T-helper 17 cell (primary cell): ENCODE measurements around the gene CACNB4. TPM values are rescaled to one million over a fixed set of nuclear protein-coding genes. Genes with fewer than 3 reads are reported as not detected.

Experiments used
- ATAC-seq: fragments of 150-1000 bp; cut with Tn5 transposase; 2 replicates; pipeline ENCODE4 v1.10.0; 2021; ENCODE audit warnings: mild to moderate bottlenecking, moderate library complexity
- DNase-seq, 3 donors: peaks; one replicate each; pipeline versions ENCODE4 v3.0.0 to v3.0.0-alpha.2; 2020 to 2021
- H3K9me3 ChIP-seq: one replicate; pipeline ENCODE4 v1.7.0; 2013; ENCODE audit warnings: low read length, mild to moderate bottlenecking; ENCODE audit not compliant: control insufficient read depth, poor library complexity, severe bottlenecking
- H3K27ac Mint-ChIP-seq: one replicate; pipeline ENCODE4 v1.8.0; 2022; ENCODE audit warnings: mild to moderate bottlenecking, moderate library complexity, mixed read lengths
- H3K27me3 Mint-ChIP-seq: one replicate; pipeline ENCODE4 v1.8.0; 2022; ENCODE audit warnings: mixed read lengths
- H3K36me3 Mint-ChIP-seq: one replicate; pipeline ENCODE4 v1.8.0; 2022; ENCODE audit warnings: low read depth, mixed read lengths
- H3K4me1 Mint-ChIP-seq: one replicate; pipeline ENCODE4 v1.8.0; 2022; ENCODE audit warnings: mild to moderate bottlenecking, mixed read lengths
- H3K4me3 Mint-ChIP-seq: one replicate; pipeline ENCODE4 v1.8.0; 2022; ENCODE audit warnings: mild to moderate bottlenecking, moderate library complexity, mixed read lengths
- total RNA-seq, 4 donors: library from RNA in 2 of 4; stranded (reverse) in 2 of 4; gene quantifications; one replicate each; pipeline ENCODE4 v1.2.3 and lab custom pipeline; 2022 to 2026

Gene CACNB4
- total RNA-seq, 2 donors from 2014 or later: 0.37 to 0.65 TPM

DNA sequence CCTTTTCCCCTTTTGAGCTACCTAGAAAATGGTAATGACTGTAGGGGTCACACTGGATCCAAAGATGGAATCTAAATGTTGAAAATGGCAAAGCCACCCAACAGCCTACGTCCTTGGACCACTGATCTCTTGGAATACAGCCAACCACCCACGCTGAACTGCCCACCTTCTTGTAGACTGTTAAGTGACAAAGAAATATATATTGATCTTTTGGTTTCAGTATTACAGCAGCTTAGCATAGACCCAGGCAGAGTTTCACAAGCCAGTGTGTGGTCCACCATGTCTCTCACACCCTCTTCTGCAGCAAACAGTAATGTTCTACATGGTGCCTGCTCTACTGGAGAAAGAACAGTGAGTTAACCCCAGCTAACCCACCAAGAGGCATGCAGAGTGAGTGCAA, 20.2 kb downstream of the CACNB4 start:
- no peak for DNase-seq
- H3K27ac Mint-ChIP-seq: no peak overlapping the region
- no peak for ATAC-seq
- peaks cover 4% of the 10 kb centered on the region for H3K36me3 Mint-ChIP-seq
- H3K9me3 ChIP-seq: no peaks in the 10 kb centered on the region
- H3K4me3 Mint-ChIP-seq: no peak overlapping the region
- peaks cover 5% of the 10 kb centered on the region for H3K27me3 Mint-ChIP-seq
- no peaks in the 10 kb centered on the region for H3K4me1 Mint-ChIP-seq

DNA sequence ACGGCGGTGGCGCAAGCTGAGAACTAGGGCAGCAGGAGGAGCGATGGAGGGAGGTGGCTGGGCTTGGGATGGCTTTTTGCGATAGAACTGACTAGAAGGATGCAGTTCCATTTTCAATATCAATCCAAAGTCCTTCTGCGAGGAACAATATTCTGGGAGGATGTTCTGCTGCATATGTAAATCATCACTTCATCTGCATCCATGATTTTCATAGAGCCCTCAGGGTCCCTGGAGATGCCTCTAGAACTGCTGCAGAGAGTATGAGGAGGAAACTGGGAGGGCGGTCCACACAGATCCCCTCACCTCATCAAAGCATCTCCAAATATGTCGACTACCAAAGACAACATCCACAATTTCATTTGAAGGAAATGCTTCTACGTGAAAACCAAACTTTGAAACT, 20.8 kb downstream of the CACNB4 start:
- peaks cover 5% of the 10 kb centered on the region for H3K27me3 Mint-ChIP-seq
- no peaks in the 10 kb centered on the region for H3K9me3 ChIP-seq
- H3K27ac Mint-ChIP-seq: no peak overlapping the region
- peaks cover 4% of the 10 kb centered on the region for H3K36me3 Mint-ChIP-seq
- ATAC-seq (no peak), DNase-seq (no peak)
- H3K4me1 Mint-ChIP-seq: no peaks in the 10 kb centered on the region
- no peak overlapping the region for H3K4me3 Mint-ChIP-seq

DNA sequence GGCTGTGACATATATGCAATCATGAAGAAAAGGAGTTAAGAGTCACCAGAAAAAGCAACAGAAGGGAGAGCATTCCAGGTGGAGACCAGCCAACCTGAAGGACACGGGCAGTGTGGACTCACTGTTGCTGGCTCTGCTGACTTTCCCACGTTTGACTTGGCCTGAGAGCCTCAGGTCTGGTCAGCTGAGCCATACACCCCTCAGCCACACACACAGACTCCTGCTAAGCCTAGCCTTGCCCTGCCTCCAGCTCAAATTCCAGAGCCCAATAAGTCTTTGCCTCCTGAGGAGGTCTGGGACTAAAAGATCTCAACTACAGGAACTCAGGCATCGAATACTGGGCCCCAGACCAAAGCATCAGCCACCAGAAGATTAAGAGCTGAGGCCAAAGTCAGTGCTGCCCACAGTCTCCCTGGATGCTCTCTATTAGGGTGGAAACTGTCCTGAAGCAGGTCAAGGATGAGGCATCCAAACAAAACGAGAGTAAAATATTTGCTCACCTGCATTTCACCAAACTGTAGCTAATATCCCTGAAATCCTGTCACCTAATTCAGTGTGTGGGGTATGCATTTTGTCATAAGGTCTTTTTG, 23.3 kb downstream of the CACNB4 start:
- Mint-ChIP-seq H3K4me1 (no peaks in the 10 kb centered on the region), H3K27me3 (peaks cover 9% of the 10 kb centered on the region), H3K27ac (no peak overlapping the region), H3K36me3 (peaks cover 2% of the 10 kb centered on the region), H3K4me3 (no peak overlapping the region)
- no peaks in the 10 kb centered on the region for H3K9me3 ChIP-seq
- DNase-seq: no peak
- no peak for ATAC-seq

DNA sequence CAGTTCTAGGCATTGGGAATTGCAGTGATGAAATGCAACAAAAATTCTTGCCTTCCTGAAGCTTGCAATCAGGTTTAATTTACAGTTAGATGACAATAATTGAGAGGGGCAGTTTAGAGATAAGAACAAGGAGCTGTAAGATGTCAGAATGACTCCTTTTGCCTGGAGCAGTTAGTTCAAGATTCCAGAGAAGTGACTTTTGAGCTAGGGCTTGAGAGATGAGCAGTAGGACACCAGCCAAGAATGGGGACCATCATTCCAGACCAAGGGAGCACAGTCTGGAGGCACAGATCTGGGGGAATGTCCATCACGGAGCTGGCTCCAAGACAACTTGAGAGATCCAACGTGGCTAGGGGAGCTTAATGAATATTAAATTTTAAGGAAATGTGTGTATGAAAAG, 26.8 kb downstream of the CACNB4 start:
- H3K9me3 ChIP-seq: no peaks in the 10 kb centered on the region
- Mint-ChIP-seq H3K27ac (no peak overlapping the region), H3K4me3 (no peak overlapping the region), H3K4me1 (no peaks in the 10 kb centered on the region), H3K36me3 (peaks cover 2% of the 10 kb centered on the region), H3K27me3 (peaks cover 9% of the 10 kb centered on the region)
- ATAC-seq (no peak), DNase-seq (no peak)

DNA sequence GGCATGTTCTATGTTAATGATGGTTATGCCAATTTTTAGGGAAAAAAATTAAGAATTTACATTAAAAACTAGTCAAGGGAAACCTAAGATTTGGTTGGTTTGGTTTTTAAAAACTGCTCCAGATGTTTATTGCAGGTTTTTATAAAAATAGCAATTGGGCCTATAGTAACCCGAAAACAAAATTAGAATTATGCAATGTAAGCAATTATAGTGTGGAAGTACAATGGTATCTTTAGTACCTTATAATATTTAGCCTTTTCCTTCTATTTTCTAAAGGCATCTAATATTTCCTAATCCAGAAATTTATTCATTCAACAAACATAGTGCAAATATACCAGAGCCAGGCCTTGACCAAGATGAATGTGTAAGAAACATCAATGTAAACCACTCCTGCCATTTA, 27.3 kb downstream of the CACNB4 start:
- Mint-ChIP-seq H3K27me3 (peaks cover 5% of the 10 kb centered on the region), H3K4me1 (no peaks in the 10 kb centered on the region), H3K36me3 (peaks cover 2% of the 10 kb centered on the region), H3K4me3 (no peak overlapping the region), H3K27ac (no peak overlapping the region)
- DNase-seq (no peak), ATAC-seq (no peak)
- H3K9me3 ChIP-seq: no peaks in the 10 kb centered on the region

DNA sequence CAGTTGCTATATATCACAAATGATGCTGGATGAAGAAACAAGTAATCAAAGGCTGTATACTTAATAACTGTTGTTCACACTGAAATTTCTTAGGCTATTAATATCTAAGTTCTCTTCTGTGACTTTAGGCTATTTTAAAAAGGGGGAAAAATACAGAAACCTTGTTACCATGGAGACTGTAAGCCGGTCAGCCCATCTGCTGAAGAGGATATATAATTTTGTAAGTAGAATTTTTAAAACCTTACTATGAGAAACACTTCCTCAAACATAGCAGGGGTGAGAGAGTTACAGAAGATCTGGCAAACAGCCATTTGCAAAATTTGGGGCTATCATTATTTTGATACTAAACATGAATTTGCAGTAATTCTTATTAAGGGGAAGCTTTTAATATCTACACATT, 27.8 kb downstream of the CACNB4 start:
- no peaks in the 10 kb centered on the region for H3K9me3 ChIP-seq
- H3K27ac Mint-ChIP-seq: no peak overlapping the region
- H3K4me3 Mint-ChIP-seq: no peak overlapping the region
- H3K27me3 Mint-ChIP-seq: peaks cover 4% of the 10 kb centered on the region
- H3K4me1 Mint-ChIP-seq: no peaks in the 10 kb centered on the region
- ATAC-seq (no peak), DNase-seq (no peak)
- H3K36me3 Mint-ChIP-seq: peaks cover 2% of the 10 kb centered on the region

DNA sequence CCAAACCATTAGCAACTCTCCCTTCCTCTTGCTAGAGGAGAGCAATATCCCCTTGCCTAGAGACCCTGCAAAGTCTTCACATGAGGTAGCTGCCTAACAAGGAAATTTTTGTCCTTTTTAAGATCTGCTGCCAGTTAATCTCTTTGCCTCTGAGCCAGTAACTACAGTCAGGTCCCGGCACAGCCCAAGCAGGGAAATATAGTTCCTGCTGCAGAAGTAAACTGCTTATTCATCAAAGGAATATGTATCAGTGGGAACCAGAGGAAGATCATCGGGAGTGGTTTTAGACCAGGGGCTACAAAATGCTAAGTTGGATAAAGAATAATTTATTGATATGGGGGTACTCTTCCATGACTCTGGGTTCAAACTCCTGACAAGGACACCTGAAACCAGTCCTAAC, 30.6 kb downstream of the CACNB4 start:
- H3K27me3 Mint-ChIP-seq: peaks cover 14% of the 10 kb centered on the region
- H3K4me1 Mint-ChIP-seq: no peaks in the 10 kb centered on the region
- ATAC-seq (no peak), DNase-seq (no peak)
- H3K4me3 Mint-ChIP-seq: no peak overlapping the region
- H3K9me3 ChIP-seq: no peaks in the 10 kb centered on the region
- H3K36me3 Mint-ChIP-seq: no peaks in the 10 kb centered on the region
- H3K27ac Mint-ChIP-seq: no peak overlapping the region

DNA sequence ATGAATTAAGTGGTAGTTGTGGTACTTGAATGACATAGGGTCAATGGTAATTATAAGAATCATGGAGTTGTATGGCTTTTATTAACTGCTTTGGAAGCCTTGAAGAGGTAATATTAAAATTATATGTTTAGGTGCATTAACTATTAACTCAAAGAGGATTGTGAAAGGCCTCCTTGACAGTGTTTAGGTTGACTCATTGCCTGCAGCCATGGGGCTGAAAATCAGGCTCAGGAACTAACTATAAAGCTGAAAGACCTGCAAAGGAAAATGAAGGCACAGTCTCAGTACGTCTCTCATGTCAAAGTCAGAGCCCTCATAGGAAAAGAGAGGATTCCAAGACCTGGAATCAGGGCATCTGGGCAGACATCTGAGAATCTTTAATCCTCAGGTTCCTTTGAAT, 31.0 kb downstream of the CACNB4 start:
- peaks cover 17% of the 10 kb centered on the region for H3K27me3 Mint-ChIP-seq
- no peaks in the 10 kb centered on the region for H3K36me3 Mint-ChIP-seq
- DNase-seq (no peak), ATAC-seq (no peak)
- H3K4me3 Mint-ChIP-seq: no peak overlapping the region
- no peaks in the 10 kb centered on the region for H3K4me1 Mint-ChIP-seq
- no peak overlapping the region for H3K27ac Mint-ChIP-seq
- H3K9me3 ChIP-seq: no peaks in the 10 kb centered on the region

DNA sequence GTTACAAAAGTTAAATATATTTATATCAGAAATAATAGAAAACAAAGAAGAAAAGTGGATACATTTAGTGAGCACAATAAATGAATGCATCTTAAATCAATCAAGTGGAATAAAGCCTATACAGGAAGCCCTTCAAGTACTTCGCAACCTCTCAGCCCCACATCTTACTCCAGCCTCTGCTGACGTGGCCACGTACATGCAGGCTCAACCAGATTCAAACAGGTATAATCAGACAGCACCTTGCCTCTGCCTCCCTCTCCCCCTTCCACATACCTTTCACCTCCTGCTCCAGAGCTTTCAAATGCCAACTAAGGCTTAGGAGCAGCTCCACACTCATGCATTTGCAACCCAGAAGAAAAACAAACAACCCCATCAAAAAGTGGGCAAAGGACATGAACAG, 32.9 kb downstream of the CACNB4 start:
- H3K9me3 ChIP-seq: no peaks in the 10 kb centered on the region
- Mint-ChIP-seq H3K27me3 (peaks cover 19% of the 10 kb centered on the region), H3K36me3 (no peaks in the 10 kb centered on the region), H3K4me3 (no peak overlapping the region), H3K4me1 (no peaks in the 10 kb centered on the region), H3K27ac (no peak overlapping the region)
- no peak for DNase-seq
- no peak for ATAC-seq

DNA sequence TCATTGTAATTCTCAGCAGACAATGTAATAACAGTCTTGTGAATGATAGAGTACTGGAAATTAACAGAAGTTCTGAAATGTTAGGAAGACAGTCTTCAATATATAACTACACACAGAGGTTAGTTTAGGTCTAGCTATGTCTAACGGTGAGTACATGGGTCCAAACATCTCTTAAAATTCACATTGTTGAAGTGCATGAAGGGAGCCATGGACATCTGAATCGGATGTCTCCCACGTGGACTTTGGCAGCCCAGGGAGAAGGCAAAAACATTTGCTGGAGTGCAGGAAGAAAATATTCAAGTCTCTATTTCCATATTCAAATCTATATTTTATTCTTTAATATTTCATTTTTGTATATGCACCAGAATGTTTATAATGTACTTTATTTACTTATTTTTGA, 34.8 kb downstream of the CACNB4 start:
- no peaks in the 10 kb centered on the region for H3K9me3 ChIP-seq
- DNase-seq: no peak
- no peak for ATAC-seq
- Mint-ChIP-seq H3K27ac (no peak overlapping the region), H3K27me3 (peaks cover 22% of the 10 kb centered on the region), H3K36me3 (no peaks in the 10 kb centered on the region), H3K4me3 (no peak overlapping the region), H3K4me1 (no peaks in the 10 kb centered on the region)

DNA sequence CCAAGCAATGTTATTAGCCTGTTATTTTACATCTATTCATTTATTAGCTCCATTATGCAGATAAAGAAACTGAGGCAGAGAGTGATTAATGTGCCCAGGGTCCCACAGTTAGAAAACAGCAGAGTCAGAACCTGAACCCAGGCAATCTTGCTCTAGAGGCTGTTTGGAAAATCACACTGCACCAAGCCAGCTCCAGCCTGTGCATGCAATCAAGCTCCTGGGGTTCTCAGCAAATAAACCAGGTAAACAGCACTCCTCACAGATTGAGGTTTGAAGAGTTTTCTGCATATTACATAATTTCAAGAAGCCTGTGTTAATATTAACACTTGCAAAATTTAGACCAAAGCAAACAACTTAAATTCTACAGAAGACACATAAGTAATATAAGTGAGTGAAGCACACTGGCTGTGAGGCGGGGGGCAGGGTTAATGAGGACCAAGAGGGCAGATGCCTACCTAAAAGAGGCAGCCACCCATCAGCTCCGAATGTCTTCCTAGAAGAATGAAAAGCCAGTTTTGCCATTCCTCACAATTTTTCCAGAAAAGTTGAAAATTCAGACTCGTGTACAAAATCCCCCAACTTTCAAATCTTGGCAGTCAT, 35.4 kb downstream of the CACNB4 start:
- Mint-ChIP-seq H3K27ac (no peak overlapping the region), H3K4me3 (no peak overlapping the region), H3K27me3 (peaks cover 26% of the 10 kb centered on the region), H3K36me3 (no peaks in the 10 kb centered on the region), H3K4me1 (no peaks in the 10 kb centered on the region)
- ATAC-seq: no peak
- DNase-seq: no peak
- no peaks in the 10 kb centered on the region for H3K9me3 ChIP-seq

DNA sequence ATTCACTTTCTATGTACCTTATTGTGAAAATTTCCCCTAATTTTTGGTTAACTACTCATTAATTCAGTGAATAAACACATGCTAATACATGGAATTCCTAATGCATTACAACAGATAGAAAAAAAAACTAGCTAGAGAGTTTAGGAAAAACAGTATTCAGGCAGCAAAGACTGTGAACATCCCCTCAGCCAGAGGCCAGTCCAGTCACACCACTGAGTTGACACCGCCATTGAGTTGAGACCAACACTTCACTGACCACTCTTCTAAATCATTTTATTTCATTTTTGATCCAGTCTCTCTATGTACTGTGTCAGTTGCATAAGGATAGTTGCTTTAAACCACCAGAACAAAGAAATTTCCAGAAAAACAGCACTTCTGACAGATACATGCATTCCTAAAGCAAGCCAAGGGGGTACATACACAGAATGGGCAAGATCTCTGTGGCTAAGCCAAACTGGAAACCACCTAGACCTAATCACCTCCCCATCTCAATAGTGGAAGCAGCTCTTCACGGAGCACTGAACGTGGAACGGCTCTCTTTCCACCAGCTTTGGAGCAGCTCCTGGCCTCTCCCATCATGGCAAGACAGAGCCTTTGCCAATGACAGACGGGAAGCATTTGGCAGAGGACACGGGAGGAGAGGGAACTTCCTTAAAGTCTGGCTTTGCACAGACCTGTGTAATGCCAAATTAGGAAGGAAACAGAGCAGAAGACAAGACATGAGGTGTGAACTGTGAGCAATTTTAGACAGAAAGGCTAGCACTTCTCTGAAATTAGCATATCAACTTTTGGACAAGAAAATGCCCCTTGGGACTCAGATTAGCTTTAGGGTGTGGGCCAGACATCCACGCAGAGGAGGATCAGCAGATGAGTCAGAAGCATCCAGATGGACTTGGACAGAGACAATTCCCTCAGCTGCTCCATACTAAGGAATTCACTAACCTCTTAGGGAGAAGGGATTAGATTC, 36.4 kb downstream of the CACNB4 start:
- H3K9me3 ChIP-seq: no peaks in the 10 kb centered on the region
- no peak for DNase-seq
- no peaks in the 10 kb centered on the region for H3K36me3 Mint-ChIP-seq
- ATAC-seq: no peak
- H3K4me1 Mint-ChIP-seq: no peaks in the 10 kb centered on the region
- no peak overlapping the region for H3K4me3 Mint-ChIP-seq
- H3K27me3 Mint-ChIP-seq: peaks cover 27% of the 10 kb centered on the region
- H3K27ac Mint-ChIP-seq: no peak overlapping the region

DNA sequence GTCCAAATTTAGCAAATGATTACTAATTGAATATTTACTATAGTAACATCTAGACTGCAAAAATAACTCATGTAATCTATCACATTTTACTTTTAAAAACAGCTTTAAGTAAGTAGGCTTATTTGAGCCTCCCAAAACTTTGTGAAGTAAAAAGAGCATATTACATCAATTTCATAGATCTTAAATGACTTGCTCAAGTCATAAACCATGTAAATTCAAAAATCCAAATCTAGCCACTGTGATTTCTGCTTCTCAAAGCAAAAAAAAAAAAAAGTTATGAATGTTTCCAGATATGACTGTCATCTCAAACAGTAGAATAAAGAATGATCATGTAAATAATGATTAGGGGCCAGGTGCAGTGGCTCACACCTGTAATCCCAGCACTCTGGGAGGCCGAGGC, 37.5 kb downstream of the CACNB4 start:
- H3K4me1 Mint-ChIP-seq: no peaks in the 10 kb centered on the region
- H3K4me3 Mint-ChIP-seq: no peak overlapping the region
- peaks cover 37% of the 10 kb centered on the region for H3K27me3 Mint-ChIP-seq
- H3K9me3 ChIP-seq: no peaks in the 10 kb centered on the region
- ATAC-seq (no peak), DNase-seq (no peak)
- H3K36me3 Mint-ChIP-seq: peaks cover 2% of the 10 kb centered on the region
- no peak overlapping the region for H3K27ac Mint-ChIP-seq
